ENCODE results near the gene C16orf87. TPM values are rescaled to one million over a fixed set of nuclear protein-coding genes. Genes with fewer than 3 reads are reported as not detected.

C16orf87 gene
- total and polyA plus RNA-seq, 9 of the 15 experiments (the other 6 are each of a cell fraction or from before 2014, with no cell fraction given): 7.8 to 16.7 (median 10.5) TPM

- TF ChIP-seq ZNF407 (IDR thresholded peaks at IDR 0.05; ENCODE audit: low read depth) (no peak), ZNF449 (CRISPR knock-in tag; IDR thresholded peaks at IDR 0.05) (no peak), EP400 (IDR thresholded peaks at IDR 0.05) (no peak), FOXJ3 (CRISPR knock-in tag; IDR thresholded peaks at IDR 0.05) (no peak), BRF1 (IDR thresholded peaks at IDR 0.05; ENCODE audit: borderline replicate concordance, extremely low read depth, insufficient read length) (no peak), HNRNPL (IDR thresholded peaks at IDR 0.05; ENCODE audit: low read depth, low read length) (no peak), CTBP1 (IDR thresholded peaks at IDR 0.05; ENCODE audit: borderline replicate concordance) (peak; percentile 65; the same call in 1 of the 2 replicates), MAX (CRISPR knock-in tag; IDR thresholded peaks at IDR 0.05) (peak; percentile 47; the same call in 1 of the 2 replicates), PRDM10 (IDR thresholded peaks at IDR 0.05; ENCODE audit: partially characterized antibody) (no peak), FOXJ2 (tag; IDR thresholded peaks at IDR 0.05) (no peak), E2F1 (CRISPR knock-in tag; IDR thresholded peaks at IDR 0.05) (no peak), ZKSCAN1 (IDR thresholded peaks at IDR 0.05; ENCODE audit: low read depth, low read length) (no peak)
Observed at GRCh38 chr16:46830902-46831647, at the start of gene C16orf87 (continued).
